ENCODE data around the gene VSTM1.

The VSTM1 gene

DNA sequence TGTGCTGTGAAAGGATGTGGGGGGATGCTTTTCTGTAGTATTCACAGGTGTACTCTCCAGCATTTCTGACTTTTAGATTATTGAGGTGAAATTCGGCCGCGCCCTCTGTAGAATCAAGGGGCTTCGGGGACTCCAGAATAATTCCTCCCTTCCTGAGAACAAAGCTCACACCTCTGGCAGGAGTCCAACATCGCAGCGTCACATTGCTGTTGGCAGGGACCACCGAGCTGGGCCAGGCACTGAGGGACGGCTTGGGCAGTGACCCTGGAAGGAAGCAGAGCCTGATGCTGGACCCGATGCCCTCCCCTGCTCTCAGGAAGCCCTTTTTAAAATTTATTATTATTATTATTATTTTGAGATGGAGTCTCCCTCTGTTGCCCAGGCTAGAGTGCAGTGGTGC, 11.2 kb upstream of the VSTM1 start:
- in situ Hi-C loops (cut with MboI; ENCODE audit: low sequenced_read_pairs, unreplicated experiment): no loop called here
- TF ChIP-seq, protein P1, sequence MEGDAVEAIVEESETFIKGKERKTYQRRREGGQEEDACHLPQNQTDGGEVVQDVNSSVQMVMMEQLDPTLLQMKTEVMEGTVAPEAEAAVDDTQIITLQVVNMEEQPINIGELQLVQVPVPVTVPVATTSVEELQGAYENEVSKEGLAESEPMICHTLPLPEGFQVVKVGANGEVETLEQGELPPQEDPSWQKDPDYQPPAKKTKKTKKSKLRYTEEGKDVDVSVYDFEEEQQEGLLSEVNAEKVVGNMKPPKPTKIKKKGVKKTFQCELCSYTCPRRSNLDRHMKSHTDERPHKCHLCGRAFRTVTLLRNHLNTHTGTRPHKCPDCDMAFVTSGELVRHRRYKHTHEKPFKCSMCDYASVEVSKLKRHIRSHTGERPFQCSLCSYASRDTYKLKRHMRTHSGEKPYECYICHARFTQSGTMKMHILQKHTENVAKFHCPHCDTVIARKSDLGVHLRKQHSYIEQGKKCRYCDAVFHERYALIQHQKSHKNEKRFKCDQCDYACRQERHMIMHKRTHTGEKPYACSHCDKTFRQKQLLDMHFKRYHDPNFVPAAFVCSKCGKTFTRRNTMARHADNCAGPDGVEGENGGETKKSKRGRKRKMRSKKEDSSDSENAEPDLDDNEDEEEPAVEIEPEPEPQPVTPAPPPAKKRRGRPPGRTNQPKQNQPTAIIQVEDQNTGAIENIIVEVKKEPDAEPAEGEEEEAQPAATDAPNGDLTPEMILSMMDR (IDR thresholded peaks at IDR 0.05; ENCODE audit: borderline replicate concordance, control extremely low read depth, extremely low read depth, insufficient read depth, missing control alignments): no peak
- DNase-seq (ENCODE audit: low spot score): no peak

DNA sequence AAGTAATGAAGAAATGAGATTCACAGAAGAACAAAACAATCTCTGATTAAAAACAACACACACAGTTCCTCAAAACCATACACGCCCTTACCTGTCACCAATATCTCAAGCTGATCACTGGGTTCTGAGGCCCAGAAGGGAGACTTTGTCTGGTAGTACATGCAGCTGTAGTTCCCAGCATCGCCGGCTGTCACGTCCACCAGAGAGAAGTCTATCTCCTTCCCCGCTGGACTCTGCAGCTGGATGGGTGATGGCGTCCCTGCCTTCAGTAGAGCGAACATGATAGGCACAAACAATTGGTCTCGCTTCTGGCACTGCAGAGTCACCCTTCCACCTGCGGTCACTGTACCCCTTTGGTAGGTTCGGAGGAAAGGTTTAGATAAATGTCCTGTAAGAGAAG, 10.1 kb upstream of the VSTM1 start:
- TF ChIP-seq, protein P1 (IDR thresholded peaks at IDR 0.05; ENCODE audit: borderline replicate concordance, control extremely low read depth, extremely low read depth, insufficient read depth, missing control alignments): no peak
- in situ Hi-C loops (cut with MboI; ENCODE audit: low sequenced_read_pairs, unreplicated experiment): no loop called here
- DNase-seq (ENCODE audit: low spot score): no peak

DNA sequence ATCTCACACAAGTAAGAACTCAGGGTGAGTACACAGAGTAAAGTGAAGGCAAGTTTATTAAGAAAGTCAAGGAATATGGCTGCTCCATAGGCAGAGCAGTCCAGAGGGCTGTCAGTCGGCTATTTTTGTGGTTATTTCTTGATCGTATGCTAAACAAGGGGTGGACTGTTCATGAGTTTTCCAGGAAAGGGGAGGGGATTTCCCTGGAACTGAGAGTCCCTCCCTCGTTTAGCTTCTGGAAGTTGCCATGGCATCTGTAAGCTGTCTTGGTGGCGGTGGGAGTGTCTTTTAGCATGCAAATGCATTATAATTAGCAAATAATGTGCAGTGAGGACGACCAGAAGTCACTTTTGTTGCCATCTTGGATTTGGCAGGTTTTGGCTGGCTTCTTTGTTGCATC, 5.8 kb upstream of the VSTM1 start:
- in situ Hi-C loops (cut with MboI; ENCODE audit: low sequenced_read_pairs, unreplicated experiment): no loop called here
- DNase-seq (ENCODE audit: low spot score): no peak
- TF ChIP-seq, protein P1 (IDR thresholded peaks at IDR 0.05; ENCODE audit: borderline replicate concordance, control extremely low read depth, extremely low read depth, insufficient read depth, missing control alignments): no peak

DNA sequence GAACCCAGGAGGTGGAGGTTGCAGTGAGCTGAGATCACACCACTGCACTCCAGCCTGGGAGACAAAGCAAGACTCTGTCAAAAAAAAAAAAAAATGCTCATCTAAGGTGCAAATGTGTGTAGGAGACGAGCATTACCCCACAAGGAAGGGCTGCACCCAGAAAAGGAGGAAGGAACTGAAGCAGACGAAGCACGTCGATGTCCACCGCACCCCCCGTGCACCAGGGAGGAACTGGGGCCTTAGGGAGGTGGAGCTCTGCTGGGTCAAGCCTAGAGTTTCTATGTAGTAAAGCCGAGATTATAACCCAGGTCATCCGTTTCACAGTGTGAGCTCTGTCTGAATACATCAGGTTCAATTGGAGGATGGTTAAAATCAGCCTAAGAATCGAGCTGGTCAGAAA, 1.1 kb downstream of the VSTM1 start:
- in situ Hi-C loops (cut with MboI; ENCODE audit: low sequenced_read_pairs, unreplicated experiment): no loop called here

DNA sequence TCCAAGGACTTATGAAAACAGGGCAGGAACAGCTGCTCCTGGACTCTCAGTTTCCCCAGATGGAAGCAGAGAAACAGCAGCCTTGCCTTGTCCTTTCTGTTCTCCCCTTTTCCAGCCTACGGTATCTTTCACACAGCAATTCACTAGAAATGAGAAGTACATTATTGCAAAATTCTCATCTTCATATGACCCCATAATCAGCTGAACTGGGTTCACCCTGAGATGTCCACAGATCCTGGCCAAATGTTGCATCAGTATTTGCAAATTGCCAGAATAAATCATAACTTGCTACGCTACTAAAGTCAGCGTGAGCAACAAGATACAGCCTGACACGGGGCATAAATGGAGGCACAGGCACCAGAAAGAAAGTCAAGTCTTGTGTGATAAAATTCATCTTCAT, 16.1 kb downstream of the VSTM1 start:
- no peak for DNase-seq (ENCODE audit: low spot score)
- in situ Hi-C loops (cut with MboI; ENCODE audit: low sequenced_read_pairs, unreplicated experiment): no loop called here
- TF ChIP-seq, protein P1 (IDR thresholded peaks at IDR 0.05; ENCODE audit: borderline replicate concordance, control extremely low read depth, extremely low read depth, insufficient read depth, missing control alignments): no peak

More for the DNA sequence above, 1.1 kb downstream of the VSTM1 start:
- DNase-seq (ENCODE audit: low spot score): no peak
- TF ChIP-seq, protein P1 (IDR thresholded peaks at IDR 0.05; ENCODE audit: borderline replicate concordance, control extremely low read depth, extremely low read depth, insufficient read depth, missing control alignments): no peak

DNA sequence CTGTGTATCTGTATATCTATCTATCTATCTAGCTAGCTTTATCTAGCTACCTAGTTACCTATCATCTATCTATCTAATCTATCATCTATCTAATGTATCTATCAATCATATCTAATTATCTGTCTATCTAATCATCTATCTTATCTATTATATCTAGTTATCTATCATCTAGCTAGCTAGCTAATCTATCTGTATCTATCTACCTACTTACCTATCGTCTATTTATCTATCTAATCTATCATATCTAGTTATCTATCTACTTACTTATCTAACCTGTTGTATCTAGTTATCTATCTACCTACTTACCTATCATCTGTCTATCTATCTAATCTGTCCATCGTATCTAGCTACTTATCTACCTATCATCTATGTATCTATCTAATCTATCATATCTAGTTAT, 17.9 kb downstream of the VSTM1 start:
- DNase-seq (ENCODE audit: low spot score): no peak
- in situ Hi-C loops (cut with MboI; ENCODE audit: low sequenced_read_pairs, unreplicated experiment): no loop called here
- TF ChIP-seq, protein P1 (IDR thresholded peaks at IDR 0.05; ENCODE audit: borderline replicate concordance, control extremely low read depth, extremely low read depth, insufficient read depth, missing control alignments): no peak

DNA sequence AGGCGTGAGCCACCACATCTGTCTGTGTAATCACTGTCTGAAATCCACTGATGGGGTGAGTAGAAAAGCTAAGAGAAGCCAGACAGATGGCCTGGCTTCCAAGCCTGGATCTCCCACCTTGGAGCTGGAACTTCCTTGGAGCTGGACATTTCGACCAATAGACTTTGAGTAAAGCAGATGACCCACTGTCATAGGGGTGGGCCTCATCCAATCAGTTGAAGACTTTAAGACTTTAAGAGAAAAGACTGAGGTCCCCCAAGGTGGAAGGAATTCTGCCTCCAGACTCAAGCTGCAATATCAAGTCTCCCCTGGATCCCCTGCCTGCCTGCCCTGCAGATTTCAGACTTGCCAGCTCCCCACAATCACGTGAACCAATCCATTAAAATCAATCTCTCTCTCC, 20.7 kb downstream of the VSTM1 start:
- in situ Hi-C loops (cut with MboI; ENCODE audit: low sequenced_read_pairs, unreplicated experiment): no loop called here
- TF ChIP-seq, protein P1 (IDR thresholded peaks at IDR 0.05; ENCODE audit: borderline replicate concordance, control extremely low read depth, extremely low read depth, insufficient read depth, missing control alignments): no peak
- no peak for DNase-seq (ENCODE audit: low spot score)
